Calu3 (cell line): Measurements from ENCODE around the gene BICDL2. TPM values are rescaled to one million over a fixed set of nuclear protein-coding genes. Genes with fewer than 3 reads are reported as not detected.
"Not testable (repeated sequence)": the region's sequence is repeated elsewhere in the genome, so short reads cannot be mapped to it uniquely, and the experiment has no call there.

Source experiments
- BruUV-seq: library from RNA; stranded (reverse); fragments of 400-500 nt; replicated peaks from 2 replicates; lab custom pipeline; 2021; lab: Mats Ljungman, UMichigan
- CTCF ChIA-PET: fragments of 300-600 bp; sonication (Branson Sonifier 250); formaldehyde crosslinking; loops from one replicate; lab custom pipeline; 2022; ENCODE audit warnings: antibody characterized with exemption; lab: Charles Lee
- DNase-seq: peaks from one replicate; pipeline ENCODE4 v3.0.0; 2022
- H3K27ac Mint-ChIP-seq: one replicate; pipeline ENCODE4 v1.8.0; 2022; ENCODE audit warnings: mixed read lengths; ENCODE audit not compliant: unreplicated experiment
- H3K27me3 Mint-ChIP-seq: one replicate; pipeline ENCODE4 v1.8.0; 2022; ENCODE audit warnings: mixed read lengths; ENCODE audit not compliant: unreplicated experiment
- H3K36me3 Mint-ChIP-seq: one replicate; pipeline ENCODE4 v1.8.0; 2022; ENCODE audit warnings: mild to moderate bottlenecking, moderate library complexity, mixed read lengths; ENCODE audit not compliant: insufficient read depth, unreplicated experiment
- H3K4me1 Mint-ChIP-seq: one replicate; pipeline ENCODE4 v1.8.0; 2022; ENCODE audit warnings: mild to moderate bottlenecking, low read depth, mixed read lengths; ENCODE audit not compliant: unreplicated experiment
- H3K4me3 Mint-ChIP-seq: one replicate; pipeline ENCODE4 v1.8.0; 2022; ENCODE audit warnings: mild to moderate bottlenecking, low read depth, moderate library complexity, mixed read lengths; ENCODE audit not compliant: unreplicated experiment
- H3K9me3 Mint-ChIP-seq: one replicate; pipeline ENCODE4 v1.8.0; 2022; ENCODE audit warnings: low read depth, mixed read lengths; ENCODE audit not compliant: unreplicated experiment
- intact Hi-C: fragments of 100-400 bp; cut with micrococcal nuclease; formaldehyde crosslinking; loops from one replicate; pipeline ENCODE4 v1.10.0; 2022; ENCODE audit not compliant: unreplicated experiment
- total RNA-seq: library from RNA; stranded (reverse); gene quantifications from 2 replicates; pipeline ENCODE4 v1.2.3, GENCODE V29; 2022
- TF ChIP-seq, protein P1 (sequence below): fragments of 200-600 bp; IDR thresholded peaks from one replicate; pipeline ENCODE4 v1.8.0; 2022; ENCODE audit warnings: antibody characterized with exemption; ENCODE audit not compliant: unreplicated experiment

Gene BICDL2
- total RNA-seq, 1 experiment from 2014 or later, result 59.4 TPM

DNA sequence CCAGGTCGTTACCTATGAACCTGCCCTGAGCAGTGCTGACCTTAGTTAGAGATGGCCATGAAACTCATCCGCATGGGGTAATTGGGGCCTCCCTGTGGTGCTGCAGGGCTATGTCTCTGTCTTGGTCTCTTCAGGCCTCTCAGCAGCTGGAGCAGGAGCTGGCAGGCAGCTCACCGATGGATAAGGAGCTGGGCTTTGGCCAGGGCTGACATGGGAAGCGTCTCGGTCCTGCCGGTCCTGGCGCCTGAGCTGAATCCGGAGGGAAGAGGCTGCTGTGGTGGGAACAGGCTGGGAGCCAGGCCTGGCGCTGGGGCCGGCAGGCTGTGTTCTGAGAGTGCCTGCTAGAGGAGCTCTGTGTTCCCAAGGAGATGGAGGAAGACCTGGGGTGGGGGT is 38.8 kb upstream of the BICDL2 start:
- Mint-ChIP-seq H3K27ac (no peak overlapping the region), H3K4me1 (peaks cover 9% of the 10 kb centered on the region), H3K27me3 (peaks cover 58% of the 10 kb centered on the region), H3K4me3 (no peak overlapping the region), H3K9me3 (no peaks in the 10 kb centered on the region), H3K36me3 (peaks cover 5% of the 10 kb centered on the region)
- BruUV-seq, result no TSS peak
- intact Hi-C loops, result no loop called here
- DNase-seq, result no peak
- CTCF ChIA-PET, result interaction anchor here (1.5 to 1.6 kb wide), 2 partner anchors 11 to 16 kb away, joined by 4 read pairs; no protein-coding TSS in a partner anchor
- TF ChIP-seq, protein P1, sequence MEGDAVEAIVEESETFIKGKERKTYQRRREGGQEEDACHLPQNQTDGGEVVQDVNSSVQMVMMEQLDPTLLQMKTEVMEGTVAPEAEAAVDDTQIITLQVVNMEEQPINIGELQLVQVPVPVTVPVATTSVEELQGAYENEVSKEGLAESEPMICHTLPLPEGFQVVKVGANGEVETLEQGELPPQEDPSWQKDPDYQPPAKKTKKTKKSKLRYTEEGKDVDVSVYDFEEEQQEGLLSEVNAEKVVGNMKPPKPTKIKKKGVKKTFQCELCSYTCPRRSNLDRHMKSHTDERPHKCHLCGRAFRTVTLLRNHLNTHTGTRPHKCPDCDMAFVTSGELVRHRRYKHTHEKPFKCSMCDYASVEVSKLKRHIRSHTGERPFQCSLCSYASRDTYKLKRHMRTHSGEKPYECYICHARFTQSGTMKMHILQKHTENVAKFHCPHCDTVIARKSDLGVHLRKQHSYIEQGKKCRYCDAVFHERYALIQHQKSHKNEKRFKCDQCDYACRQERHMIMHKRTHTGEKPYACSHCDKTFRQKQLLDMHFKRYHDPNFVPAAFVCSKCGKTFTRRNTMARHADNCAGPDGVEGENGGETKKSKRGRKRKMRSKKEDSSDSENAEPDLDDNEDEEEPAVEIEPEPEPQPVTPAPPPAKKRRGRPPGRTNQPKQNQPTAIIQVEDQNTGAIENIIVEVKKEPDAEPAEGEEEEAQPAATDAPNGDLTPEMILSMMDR, result no peak

DNA sequence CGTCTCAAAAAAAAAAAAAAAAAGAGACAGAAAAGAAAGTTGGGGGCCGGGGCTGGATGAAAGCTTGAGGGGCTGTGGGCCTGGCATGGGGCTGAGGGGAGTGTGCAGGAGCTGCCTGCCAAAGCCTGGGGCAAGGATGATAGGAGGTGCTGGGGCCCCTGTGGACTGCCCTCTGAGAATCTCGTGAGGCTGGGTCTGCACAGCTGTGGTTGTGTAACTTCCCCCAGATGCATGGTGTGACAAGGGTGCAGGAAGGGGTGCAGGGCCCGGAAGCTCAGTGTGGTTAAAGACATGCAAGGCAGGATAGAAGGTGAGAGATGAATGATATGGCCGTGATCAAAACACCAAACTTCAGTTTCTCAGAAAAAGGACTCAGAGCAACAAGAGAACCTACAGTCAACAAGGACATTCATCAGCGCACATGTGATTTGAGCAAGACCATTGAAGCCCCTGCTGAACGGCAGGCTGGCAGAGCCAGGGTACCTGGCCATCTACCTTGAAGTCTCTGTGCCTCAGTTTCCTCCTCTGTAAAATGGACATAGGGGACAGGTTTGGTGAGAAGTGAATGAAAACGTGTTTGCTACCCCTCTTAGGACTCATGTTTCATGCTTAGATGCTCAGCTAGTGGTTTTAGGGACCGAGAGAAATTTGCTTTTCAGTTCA is 38.2 kb upstream of the BICDL2 start:
- H3K4me3 Mint-ChIP-seq, result no peak overlapping the region
- H3K36me3 Mint-ChIP-seq, result peaks cover 5% of the 10 kb centered on the region
- peaks cover 53% of the 10 kb centered on the region for H3K27me3 Mint-ChIP-seq
- BruUV-seq, result no TSS peak
- H3K4me1 Mint-ChIP-seq, result peaks cover 9% of the 10 kb centered on the region
- intact Hi-C loops, result no loop called here
- DNase-seq, result no peak
- CTCF ChIA-PET, result interaction anchor here (0.6 to 1.6 kb wide), 3 partner anchors 10 to 1294 kb away, joined by 4 to 11 read pairs (median 4); no protein-coding TSS in a partner anchor
- no peaks in the 10 kb centered on the region for H3K9me3 Mint-ChIP-seq
- TF ChIP-seq, protein P1, result no peak
- H3K27ac Mint-ChIP-seq, result no peak overlapping the region

DNA sequence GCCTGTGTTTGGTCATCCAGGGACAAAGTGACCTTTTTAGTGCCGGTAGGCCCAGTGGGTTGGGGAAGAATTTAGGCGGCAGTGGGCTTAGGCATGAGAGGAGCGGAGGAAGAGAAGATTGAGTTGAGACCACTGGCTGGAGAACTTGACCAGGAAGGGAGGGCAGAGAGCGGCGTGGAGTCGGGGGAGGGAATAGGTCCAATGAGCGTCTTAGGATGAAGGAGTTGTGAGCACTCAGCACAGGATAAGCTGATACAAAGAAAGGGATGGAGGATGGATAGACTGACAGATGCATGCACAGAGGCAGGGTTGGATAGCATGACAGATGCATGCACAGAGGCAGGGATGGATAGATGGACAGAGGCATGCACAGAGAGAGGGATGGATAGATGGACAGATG is 36.7 kb upstream of the BICDL2 start:
- H3K4me3 Mint-ChIP-seq, result no peak overlapping the region

DNA sequence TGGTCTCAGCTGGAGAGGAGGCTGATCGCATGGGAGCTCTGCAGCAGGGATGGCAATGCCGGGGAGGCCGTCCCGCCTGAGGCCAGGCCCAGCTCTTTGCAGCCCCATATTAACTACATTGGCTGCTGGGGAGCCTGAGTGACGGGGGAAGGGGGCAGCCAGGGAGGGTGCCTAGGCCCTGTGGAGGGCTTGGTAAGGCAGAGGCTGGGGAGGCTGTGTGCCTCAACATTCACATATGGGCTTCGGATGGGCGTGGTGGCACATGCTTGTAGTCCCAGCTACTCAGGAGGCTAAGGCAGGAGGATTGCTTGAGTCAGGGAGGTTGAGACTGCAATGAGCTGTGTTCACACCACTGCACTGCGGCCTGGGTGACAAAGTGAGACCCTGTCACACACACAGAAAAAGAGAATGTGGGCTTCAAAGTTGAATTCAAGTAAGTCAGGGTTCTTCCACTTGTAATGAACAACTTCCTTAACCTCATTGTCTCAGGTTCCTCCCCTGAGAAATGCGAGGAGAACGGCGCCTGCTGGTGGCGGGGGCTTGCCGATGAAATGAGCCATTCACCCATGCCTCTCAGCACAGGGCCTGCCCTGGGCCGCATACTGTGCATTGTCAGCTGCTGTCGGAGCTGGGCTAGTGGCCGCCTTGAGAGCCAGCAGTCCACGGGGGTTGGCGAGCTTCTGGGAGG is 36.0 kb upstream of the BICDL2 start:
- intact Hi-C loops, H3K27ac Mint-ChIP-seq, H3K4me1 Mint-ChIP-seq, H3K36me3 Mint-ChIP-seq, H3K9me3 Mint-ChIP-seq, H3K4me3 Mint-ChIP-seq, DNase-seq, BruUV-seq, CTCF ChIA-PET: not testable (repeated sequence)
- peaks cover 44% of the 10 kb centered on the region for H3K27me3 Mint-ChIP-seq

More for the DNA sequence above, 36.7 kb upstream of the BICDL2 start:
- H3K27ac Mint-ChIP-seq, result no peak overlapping the region
- DNase-seq, result no peak
- TF ChIP-seq, protein P1, result no peak
- CTCF ChIA-PET, result no interaction called here
- peaks cover 44% of the 10 kb centered on the region for H3K27me3 Mint-ChIP-seq
- no peaks in the 10 kb centered on the region for H3K9me3 Mint-ChIP-seq
- no TSS peak for BruUV-seq
- intact Hi-C loops, result no loop called here
- H3K36me3 Mint-ChIP-seq, result peaks cover 5% of the 10 kb centered on the region
- H3K4me1 Mint-ChIP-seq, result peaks cover 5% of the 10 kb centered on the region

DNA sequence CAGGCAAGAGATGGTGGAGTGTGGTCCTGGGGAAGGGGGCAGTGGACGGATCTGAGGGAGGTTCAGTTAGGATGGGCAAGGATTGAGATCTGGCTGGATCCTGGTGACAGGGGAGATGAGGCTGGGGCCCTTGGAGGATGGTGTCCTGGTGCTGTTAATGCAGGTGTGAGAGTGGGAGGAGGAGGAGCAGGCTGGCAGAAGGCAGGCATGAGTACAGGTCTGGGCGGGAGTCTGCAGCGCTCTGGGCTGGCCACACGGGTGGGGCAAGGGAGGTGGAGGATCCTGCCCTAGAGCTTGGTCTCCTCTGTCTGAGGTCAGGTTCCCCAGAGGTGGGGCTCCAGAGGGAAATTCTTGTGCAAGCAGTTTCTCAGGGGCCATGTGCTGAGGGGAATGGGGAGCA is 35.4 kb upstream of the BICDL2 start:
- intact Hi-C loops, H3K4me3 Mint-ChIP-seq, DNase-seq, CTCF ChIA-PET, H3K9me3 Mint-ChIP-seq, H3K4me1 Mint-ChIP-seq, BruUV-seq, H3K27ac Mint-ChIP-seq, H3K36me3 Mint-ChIP-seq: not testable (repeated sequence)
- H3K27me3 Mint-ChIP-seq, result peaks cover 44% of the 10 kb centered on the region
